ENCODE results near the gene TUBGCP5.
"Not testable (repeated sequence)": the region's sequence is repeated elsewhere in the genome, so short reads cannot be mapped to it uniquely, and the experiment has no call there.

Gene TUBGCP5

DNA sequence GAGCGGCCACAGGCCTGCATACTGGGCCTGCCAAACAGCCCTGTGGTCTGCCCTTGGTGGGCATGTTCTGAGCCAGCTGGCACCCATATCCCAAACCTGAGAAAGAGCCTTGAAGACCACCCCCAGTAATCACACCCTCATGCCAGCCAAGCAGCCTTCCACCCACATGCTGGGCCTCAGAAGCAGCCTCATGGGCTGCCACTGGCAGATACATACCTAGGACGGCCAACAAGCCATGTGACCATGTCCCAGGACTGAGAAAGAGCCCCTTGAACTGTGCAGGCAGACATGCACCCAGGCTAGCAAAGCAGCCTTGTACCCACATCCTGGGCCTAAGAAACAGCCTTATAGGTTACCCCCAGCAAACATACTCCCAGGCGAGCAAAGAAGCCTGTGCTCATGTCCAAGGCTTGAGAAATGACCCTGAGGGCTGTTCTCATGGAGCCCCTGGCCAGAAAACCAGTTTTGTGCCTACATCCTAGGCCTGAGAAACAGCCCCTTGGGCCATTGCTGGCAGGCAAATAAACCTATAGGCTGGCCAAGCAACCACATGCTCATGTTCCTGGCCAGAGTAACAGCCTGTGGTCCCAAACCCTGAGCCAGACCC, 24.9 kb downstream of the TUBGCP5 start:
- no peak for DNase-seq (ENCODE audit: low read depth)
- TF ChIP-seq CTCF (conservative IDR thresholded peaks at IDR 0.05; ENCODE audit: control insufficient read depth, insufficient read depth, low read depth, low read length), result no peak
- no peak overlapping the region for H3K4me3 ChIP-seq (ENCODE audit: control insufficient read depth, low read depth, low read length)

GRCh38 chr15:23013681-23014080, 25.7 kb downstream of the TUBGCP5 start:
- DNase-seq (ENCODE audit: low read depth), result no peak
- no peak for TF ChIP-seq CTCF (conservative IDR thresholded peaks at IDR 0.05; ENCODE audit: control insufficient read depth, insufficient read depth, low read depth, low read length)
- H3K4me3 ChIP-seq (ENCODE audit: control insufficient read depth, low read depth, low read length), result no peak overlapping the region

GRCh38 chr15:23012616-23013015, 26.8 kb downstream of the TUBGCP5 start:
- H3K4me3 ChIP-seq (ENCODE audit: control insufficient read depth, low read depth, low read length); DNase-seq (ENCODE audit: low read depth): not testable (repeated sequence)

DNA sequence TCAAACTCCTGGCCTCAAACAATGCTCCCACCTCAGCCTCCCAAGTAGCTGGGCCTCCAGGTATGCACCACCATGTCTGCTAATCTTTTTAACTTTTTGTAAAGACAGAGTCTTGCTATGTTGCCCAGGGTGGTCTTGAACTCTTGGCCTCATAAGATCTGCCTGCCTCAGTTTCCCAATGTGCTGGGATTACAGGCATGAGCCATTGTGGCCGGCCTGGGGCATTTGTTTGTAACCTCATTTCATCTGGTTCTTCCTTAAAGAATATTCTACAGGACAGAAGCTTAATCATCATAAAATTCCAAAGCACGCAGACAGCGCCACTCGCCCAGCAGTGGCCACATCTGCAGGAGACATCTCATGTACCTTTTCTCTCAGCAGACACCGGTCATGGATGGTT, 35.6 kb downstream of the TUBGCP5 start:
- no peak for DNase-seq (ENCODE audit: low read depth)
- TF ChIP-seq CTCF (conservative IDR thresholded peaks at IDR 0.05; ENCODE audit: control insufficient read depth, insufficient read depth, low read depth, low read length), result no peak
- H3K4me3 ChIP-seq (ENCODE audit: control insufficient read depth, low read depth, low read length), result no peak overlapping the region

DNA sequence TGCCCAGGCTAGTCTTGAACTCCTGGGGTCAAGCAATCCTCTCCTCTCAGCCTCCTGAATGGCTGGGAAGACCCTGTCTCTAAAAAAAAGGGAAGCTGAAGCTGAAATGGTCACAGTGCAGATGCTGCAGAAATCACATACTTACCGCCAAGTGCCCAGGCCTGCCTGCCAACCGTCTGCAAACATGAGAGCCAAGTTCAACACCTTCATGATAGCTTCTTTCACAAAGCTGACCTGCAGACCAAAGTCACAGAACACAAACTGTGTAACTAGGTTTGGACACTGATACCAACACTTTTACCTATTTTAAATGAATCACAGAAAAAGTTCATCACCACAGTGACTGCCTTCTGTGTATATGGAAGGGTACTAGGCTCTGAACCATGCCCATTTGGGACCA, 36.4 kb downstream of the TUBGCP5 start:
- no peak overlapping the region for H3K4me3 ChIP-seq (ENCODE audit: control insufficient read depth, low read depth, low read length)
- TF ChIP-seq CTCF (conservative IDR thresholded peaks at IDR 0.05; ENCODE audit: control insufficient read depth, insufficient read depth, low read depth, low read length), result no peak
- no peak for DNase-seq (ENCODE audit: low read depth)

DNA sequence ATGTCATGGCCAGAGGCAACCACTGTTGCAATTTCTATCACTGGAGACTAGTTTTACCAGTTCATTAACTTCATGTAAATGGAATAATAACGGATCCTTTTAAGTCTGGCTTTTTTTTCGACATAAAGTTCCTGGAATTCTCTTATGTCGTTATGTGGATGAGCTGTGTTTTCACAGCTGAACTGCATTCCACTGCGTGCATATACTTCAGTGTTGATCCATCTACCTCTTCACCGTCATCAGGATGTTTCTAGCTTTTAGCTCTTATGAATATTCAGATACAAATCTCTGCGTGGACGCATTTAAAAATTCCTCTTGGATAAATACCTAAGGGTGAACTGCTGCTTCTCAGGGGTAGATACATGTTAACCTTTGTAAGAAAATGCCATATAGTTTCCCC, 43.6 kb downstream of the TUBGCP5 start:
- TF ChIP-seq CTCF (conservative IDR thresholded peaks at IDR 0.05; ENCODE audit: control insufficient read depth, insufficient read depth, low read depth, low read length), result no peak
- H3K4me3 ChIP-seq (ENCODE audit: control insufficient read depth, low read depth, low read length), result no peak overlapping the region
- DNase-seq (ENCODE audit: low read depth), result no peak

GRCh38 chr15:22992024-22992326, 47.4 kb downstream of the TUBGCP5 start:
- no peak for DNase-seq (ENCODE audit: low read depth)
- no peak overlapping the region for H3K4me3 ChIP-seq (ENCODE audit: control insufficient read depth, low read depth, low read length)
- no peak for TF ChIP-seq CTCF (conservative IDR thresholded peaks at IDR 0.05; ENCODE audit: control insufficient read depth, insufficient read depth, low read depth, low read length)
